AML-193 (cell line): ENCODE results near the gene STARD13.

Source experiments
- DNase-seq, 2 experiments: peaks; one replicate each; lab custom pipeline; 2025; lab: John Stamatoyannopoulos, UW

STARD13 gene, protein sequence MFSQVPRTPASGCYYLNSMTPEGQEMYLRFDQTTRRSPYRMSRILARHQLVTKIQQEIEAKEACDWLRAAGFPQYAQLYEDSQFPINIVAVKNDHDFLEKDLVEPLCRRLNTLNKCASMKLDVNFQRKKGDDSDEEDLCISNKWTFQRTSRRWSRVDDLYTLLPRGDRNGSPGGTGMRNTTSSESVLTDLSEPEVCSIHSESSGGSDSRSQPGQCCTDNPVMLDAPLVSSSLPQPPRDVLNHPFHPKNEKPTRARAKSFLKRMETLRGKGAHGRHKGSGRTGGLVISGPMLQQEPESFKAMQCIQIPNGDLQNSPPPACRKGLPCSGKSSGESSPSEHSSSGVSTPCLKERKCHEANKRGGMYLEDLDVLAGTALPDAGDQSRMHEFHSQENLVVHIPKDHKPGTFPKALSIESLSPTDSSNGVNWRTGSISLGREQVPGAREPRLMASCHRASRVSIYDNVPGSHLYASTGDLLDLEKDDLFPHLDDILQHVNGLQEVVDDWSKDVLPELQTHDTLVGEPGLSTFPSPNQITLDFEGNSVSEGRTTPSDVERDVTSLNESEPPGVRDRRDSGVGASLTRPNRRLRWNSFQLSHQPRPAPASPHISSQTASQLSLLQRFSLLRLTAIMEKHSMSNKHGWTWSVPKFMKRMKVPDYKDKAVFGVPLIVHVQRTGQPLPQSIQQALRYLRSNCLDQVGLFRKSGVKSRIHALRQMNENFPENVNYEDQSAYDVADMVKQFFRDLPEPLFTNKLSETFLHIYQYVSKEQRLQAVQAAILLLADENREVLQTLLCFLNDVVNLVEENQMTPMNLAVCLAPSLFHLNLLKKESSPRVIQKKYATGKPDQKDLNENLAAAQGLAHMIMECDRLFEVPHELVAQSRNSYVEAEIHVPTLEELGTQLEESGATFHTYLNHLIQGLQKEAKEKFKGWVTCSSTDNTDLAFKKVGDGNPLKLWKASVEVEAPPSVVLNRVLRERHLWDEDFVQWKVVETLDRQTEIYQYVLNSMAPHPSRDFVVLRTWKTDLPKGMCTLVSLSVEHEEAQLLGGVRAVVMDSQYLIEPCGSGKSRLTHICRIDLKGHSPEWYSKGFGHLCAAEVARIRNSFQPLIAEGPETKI

GRCh38 chr13:33285420-33286124 is at the start of gene STARD13:
Gene STARD13 (minus strand): TSS chr13:33285755. CDS start chr13:33285638, 117 bp downstream.
- no peak for DNase-seq

DNA sequence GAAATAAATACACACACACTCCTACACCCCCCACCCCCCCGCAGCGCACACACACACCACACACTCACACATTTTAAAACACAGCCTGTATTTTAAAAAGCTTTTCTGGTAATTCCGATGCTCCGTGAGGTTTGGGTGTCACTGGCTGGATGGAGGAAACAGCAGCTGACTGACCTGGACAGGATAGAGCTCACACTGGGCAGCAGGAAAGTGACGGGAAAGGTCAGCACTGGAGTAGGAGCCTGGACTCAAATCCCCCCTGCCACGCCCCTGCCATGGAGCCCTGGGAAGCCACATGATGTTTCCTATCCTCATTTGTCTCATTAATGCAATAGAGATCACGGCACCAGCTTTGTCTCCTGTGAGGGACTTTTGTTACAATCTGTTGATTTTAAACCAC is 49.3 kb upstream of the STARD13 start:
- DNase-seq: no peak

DNA sequence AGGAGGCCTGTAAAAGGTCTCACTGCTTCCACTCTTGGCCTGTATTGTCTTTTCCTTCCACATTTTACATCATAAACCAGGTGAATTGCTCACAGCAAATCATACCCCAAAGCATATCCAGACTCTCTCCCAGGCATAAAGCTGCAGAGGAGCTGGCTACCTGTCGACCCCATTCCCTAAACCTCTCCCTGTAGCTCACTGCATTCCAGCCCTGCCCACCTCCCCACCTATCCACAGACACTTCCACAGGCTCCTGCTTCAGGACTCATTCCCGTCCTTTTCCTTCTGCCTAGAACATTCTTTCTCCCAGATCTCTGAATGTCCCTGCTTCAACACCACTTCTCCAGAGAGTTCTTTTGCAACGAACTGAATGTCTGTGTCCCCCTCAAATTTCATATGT is 46.4 kb upstream of the STARD13 start:
- DNase-seq: no peak

- DNase-seq: no peak
These were observed 44.9 kb upstream of the STARD13 start for GRCh38 chr13:33330483-33330882.

DNA sequence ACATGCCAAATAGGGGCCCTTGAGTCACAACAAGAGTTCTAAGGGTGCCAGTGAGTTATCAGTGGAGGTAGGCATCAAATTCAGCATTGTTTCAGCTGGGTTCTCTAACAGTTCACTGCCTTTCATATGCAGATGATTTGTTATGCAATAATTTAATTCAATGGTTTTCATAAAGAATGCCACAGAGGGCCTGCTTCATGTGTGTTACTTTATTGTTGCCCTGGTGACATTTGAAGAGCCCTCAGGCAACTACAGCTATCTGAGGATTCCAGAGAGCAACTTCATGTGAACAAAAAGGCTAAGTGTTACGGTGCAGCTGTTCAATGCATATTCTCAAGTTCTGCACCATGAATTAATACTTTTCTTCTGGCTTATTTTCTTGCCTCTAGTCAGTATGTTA is 43.1 kb upstream of the STARD13 start:
- DNase-seq: no peak

DNA sequence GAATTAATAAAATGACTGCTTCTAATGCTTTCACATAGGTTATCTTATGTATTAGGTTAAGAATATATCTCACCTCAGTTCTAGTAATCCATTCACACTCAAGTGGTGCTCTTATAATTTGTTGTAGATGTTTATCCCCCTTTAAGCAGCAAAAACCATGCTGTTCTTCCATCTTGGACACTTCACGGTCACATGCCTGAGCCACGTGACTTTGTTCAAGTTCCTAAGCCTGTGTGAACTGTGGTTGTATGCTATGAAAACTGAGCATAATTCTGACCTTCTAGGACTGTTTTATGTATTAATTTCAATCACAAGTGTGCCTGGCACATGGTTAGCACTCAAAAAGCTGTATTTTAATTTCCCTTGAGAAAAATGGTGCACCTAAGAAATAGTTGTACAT is 41.2 kb upstream of the STARD13 start:
- DNase-seq: no peak

- DNase-seq: no peak
These were observed 40.7 kb upstream of the STARD13 start for GRCh38 chr13:33326246-33326645.

GRCh38 chr13:33323801-33324510 is 38.4 kb upstream of the STARD13 start:
- no peak for DNase-seq

DNA sequence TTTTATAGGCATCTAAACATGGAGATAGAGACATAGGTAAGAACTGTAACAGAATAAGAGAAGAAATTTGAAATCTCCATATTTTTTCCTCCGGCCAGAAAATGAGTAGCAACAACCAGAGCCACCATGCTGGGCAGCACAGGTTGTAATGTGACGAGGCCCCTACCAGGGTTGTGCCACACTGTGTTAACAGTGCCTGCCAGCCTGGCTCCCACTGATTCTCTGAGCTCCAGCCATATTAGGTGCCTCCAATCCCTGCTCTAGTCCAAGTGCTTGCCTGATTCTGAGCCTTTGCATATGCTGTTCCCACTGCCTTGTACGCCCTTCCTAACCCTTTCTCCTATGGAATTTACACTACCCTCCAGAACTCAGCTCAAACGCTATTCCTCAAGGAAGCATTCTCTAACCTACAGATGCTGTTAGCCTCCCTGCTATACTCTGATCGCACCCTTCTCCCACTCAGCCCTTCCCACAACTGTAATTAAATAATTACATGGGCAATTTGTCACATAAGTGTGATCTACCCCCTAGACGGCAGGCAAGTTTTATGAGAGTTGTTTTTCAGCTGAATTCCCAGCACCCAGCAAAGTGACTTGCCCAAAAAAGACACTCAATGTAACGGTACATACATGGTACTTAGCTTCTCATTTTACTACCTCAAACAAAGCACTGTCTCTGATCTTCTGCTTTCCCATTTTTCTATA is 37.6 kb upstream of the STARD13 start:
- DNase-seq: no peak

- no peak for DNase-seq
These were observed 36.9 kb upstream of the STARD13 start for GRCh38 chr13:33322543-33322809.

DNA sequence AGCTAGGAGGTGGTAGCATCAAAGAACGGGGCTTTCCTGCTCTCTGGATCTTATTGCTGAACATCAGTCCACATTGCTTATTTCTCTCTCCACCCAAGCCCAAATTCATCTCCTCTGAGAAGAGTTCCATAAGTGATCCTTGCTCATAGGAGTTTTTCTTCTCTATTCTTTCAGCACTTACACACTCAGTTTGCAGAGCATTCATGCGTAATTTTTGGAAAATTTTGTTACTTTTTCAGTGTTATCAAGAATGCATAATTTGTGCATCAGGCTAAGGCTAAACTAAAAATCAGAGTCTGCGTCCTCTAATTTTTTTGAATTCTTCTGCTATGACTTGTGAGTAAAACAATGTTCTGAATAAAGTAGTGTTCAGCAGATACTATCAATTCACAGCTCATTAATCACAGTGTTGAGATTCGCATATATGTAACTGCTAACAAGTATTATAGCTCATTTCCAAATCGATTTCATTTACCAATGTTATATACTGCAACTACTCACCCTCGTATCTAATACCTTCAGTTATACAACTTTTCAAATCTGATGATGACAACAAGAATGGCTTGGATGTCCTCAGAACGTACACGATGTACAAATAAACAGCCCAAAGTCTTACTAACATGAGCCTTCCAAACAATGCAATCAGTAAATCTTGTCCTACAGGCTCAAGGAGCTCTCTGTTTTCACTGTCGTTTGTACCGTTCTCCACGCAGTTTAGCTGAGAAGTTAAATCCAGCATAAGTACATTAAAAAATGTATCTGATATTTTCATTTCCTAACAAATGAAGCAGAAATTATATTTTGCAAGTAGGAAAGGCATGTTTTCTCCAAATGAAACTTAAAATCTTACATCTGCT is 36.4 kb upstream of the STARD13 start:
- no peak for DNase-seq

GRCh38 chr13:33319859-33320258 is 34.3 kb upstream of the STARD13 start:
- DNase-seq: no peak

DNA sequence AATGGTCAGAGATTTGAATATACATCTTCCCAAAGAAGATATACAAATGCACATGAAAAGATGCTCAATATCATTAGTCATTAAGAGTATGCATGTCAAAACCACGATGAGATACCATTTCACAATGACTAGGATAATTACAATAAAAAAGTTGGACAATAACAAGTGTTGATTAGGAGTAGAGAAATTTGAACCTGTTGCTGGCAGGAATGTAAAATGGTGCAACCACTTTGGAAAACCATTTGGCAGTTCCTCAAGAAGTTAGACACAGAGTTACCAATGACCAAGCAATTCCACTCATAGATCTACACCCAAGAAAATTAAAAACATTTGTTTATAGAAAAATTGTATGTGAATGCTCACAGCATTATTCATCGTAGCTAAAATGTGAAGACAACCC is 33.2 kb upstream of the STARD13 start:
- DNase-seq: no peak

- no peak for DNase-seq
These were observed 32.5 kb upstream of the STARD13 start for GRCh38 chr13:33318037-33318436.

DNA sequence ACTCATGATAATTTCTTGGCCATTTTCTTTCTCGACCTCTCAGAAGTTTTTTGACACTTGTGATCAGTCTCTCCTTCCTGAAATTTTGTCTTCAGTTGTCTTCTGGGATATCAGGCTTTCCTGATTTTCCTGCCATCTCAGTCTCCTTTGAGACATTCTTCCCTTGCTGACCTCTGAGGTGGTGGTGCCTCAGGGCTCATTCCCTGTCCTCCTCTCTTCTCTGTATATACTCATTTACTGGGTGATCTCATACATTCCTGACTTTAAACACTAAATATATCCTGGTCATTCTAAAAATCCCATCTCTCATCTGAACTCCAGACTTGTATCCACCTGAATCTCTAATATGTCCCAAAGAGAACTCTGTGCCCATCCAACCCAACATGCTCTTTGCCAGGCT is 31.3 kb upstream of the STARD13 start:
- no peak for DNase-seq

DNA sequence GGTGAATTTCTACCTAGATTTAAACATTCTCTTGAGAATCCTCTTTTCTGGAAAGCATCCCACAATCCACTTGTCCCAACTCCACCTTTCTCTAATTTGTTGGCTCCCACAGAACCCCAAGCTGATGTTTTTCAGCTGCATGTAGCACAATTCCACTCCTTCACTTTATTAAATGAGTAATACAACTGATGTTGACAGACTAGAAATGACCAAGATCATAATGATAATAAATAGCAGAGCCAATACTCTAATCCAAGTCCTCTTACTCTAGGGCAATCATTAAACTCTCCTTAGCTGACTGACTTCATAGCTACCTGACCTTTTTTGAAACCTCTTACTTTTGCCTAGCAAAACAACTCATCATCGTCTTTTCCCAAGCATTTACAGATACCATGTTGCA is 27.9 kb upstream of the STARD13 start:
- no peak for DNase-seq

DNA sequence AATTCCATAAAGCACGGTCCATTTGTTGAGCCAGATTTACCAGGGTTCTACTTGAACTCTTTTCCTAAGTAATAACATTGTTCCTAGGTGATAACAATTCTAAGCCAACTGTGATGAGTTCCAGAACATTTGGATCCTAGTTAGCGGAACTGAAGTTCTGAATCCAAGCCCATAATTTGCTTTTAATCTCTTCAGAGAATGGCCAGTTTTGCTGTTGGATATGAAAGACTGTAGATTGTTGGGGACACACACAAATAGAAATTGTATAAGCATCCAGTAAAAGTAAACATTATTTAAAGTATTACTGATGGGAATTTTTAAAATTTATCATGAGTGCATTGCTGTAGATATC is 27.3 kb upstream of the STARD13 start:
- DNase-seq: no peak

DNA sequence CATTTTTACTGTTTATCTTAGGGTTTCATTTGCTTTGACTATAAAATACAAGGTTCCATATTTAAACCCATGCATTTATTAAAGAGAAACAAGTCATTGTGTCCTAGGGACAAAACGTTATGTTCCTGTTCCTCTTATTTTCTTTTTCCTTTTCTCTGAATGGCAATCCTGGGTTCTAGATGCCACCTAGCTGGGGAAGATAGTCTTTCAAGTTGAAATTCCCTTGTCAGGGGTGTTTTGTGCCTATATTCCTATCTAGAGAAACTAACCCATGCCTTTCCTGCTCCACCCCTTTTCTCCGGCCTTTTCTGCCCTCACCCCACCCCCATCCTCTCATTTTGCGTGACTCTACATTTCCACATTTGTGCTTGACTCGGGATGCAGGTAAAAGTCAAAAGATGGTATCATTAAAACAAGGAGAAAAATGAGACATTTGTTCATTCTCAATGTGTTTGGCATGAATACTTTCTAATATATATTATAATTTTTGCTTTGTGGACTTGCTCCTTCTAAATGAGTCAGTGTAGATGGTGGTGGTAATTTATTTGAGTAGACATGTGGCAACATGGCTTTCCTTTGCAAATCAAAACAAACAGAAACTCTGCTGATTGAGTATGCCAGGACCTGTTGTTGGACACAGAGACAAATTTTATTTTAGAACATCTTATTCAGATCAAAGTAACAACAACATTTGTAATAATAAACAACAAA is 26.8 kb upstream of the STARD13 start:
- no peak for DNase-seq

GRCh38 chr13:33311040-33311439 is 25.5 kb upstream of the STARD13 start:
- no peak for DNase-seq
